Esophagus squamous epithelium (tissue), 5 donors: ENCODE measurements around the gene RANBP2. TPM values are rescaled to one million over a fixed set of nuclear protein-coding genes. Genes with fewer than 3 reads are reported as not detected.
"Not testable (repeated sequence)": the region's sequence is repeated elsewhere in the genome, so short reads cannot be mapped to it uniquely, and the experiment has no call there.

Experiments
- DNase-seq: peaks from one replicate; lab custom pipeline; 2025; lab: John Stamatoyannopoulos, UW
- H3K27ac ChIP-seq, 4 donors: fragments of 200-600 bp; sonication (generic); one replicate each; pipeline ENCODE4 v1.5.1; 2016 to 2019; ENCODE audit warnings: mild to moderate bottlenecking in 1 of 4
- H3K27me3 ChIP-seq, 4 donors: fragments of 200-600 bp; sonication (generic); 1 replicate in 3 of 4; 2 replicates in 1 of 4; pipeline versions ENCODE4 v1.5.1 to v1.6.0; 2017 to 2021; ENCODE audit warnings: antibody characterized with exemption in 1 of 4
- H3K36me3 ChIP-seq, 3 donors: fragments of 200-600 bp; sonication (generic); one replicate each; pipeline ENCODE4 v1.5.1; 2016 to 2019
- H3K4me1 ChIP-seq, 3 donors: fragments of 200-600 bp; sonication (generic); one replicate each; pipeline ENCODE4 v1.5.1; 2017 to 2019
- H3K4me3 ChIP-seq, 4 donors: fragments of 200-600 bp; sonication (generic); 1 replicate in 3 of 4; 2 replicates in 1 of 4; pipeline ENCODE4 v1.5.1; 2016 to 2019; ENCODE audit warnings: mild to moderate bottlenecking in 2 of 4, moderate library complexity in 1 of 4
- H3K9me3 ChIP-seq, 3 donors: fragments of 200-600 bp; sonication (generic); one replicate each; pipeline ENCODE4 v1.5.1; 2016 to 2019
- CTCF ChIP-seq, 6 experiments: fragments of 450-650 bp in 4 of 6; fragments of 200-600 bp in 2 of 6; sonication (generic) in 2 of 6; IDR thresholded peaks; one replicate each; pipeline ENCODE4 v1.5.1; 2016 to 2019; ENCODE audit warnings: antibody characterized with exemption in 6 of 6, mild to moderate bottlenecking in 4 of 6, moderate library complexity in 4 of 6
- POLR2A ChIP-seq, 4 donors: fragments of 450-650 bp; IDR thresholded peaks; one replicate each; pipeline ENCODE4 v1.6.1; 2017; ENCODE audit warnings: antibody characterized with exemption in 4 of 4, mild to moderate bottlenecking in 4 of 4, moderate library complexity in 3 of 4
- WGBS, 2 donors: methylation state at CpG; one replicate each; pipeline ENCODE4 v1.1.5; 2018; 5-methylcytosine and 5-hydroxymethylcytosine counted together
- intact Hi-C: fragments of 100-400 bp; cut with DNase I; formaldehyde crosslinking; loops from one replicate; pipeline ENCODE4 v1.15.0; 2022
- total RNA-seq, 4 donors: library from RNA; depleted of rRNA; stranded (reverse); fragments of >200 nt; gene quantifications; one replicate each; pipeline ENCODE4 v1.1.0, GENCODE V29; 2016
- donor health status: DM: yes; HTN: yes; CAD: no.

The RANBP2 gene
- 10 to 100 TPM; 36.8 to 69.6 (median 52.2) TPM for total RNA-seq

GRCh38 chr2:108719149-108720044 is at the start of gene RANBP2:
Gene RANBP2 (plus strand): TSS chr2:108719482. CDS start chr2:108719607, 125 bp downstream.
- DNase-seq = peak; percentile 66
- H3K27me3 ChIP-seq = no peaks in the 10 kb centered on the region
- peak within 1 kb of the TSS; percentile 97 to 99 (median 98) for H3K27ac ChIP-seq
- H3K4me1 ChIP-seq = peaks cover 0 to 38% (median 7%) of the 10 kb centered on the region in 3 donors
- H3K9me3 ChIP-seq = no peaks in the 10 kb centered on the region
- TF ChIP-seq CTCF (IDR thresholded peaks at IDR 0.05) = peak in 2 of 6 experiments; percentile 2 to 7
- peak in 3 of 4 donors; percentile 73 to 98 (median 94) for TF ChIP-seq POLR2A (IDR thresholded peaks at IDR 0.05)
- intact Hi-C loops = no loop called here
- no peaks in the 10 kb centered on the region for H3K36me3 ChIP-seq
- H3K4me3 ChIP-seq = peak within 1 kb of the TSS; percentile 81 to 100 (median 82)
- WGBS, 2 donors = 0 to 1% methylated on average over 15 to 23 of the region's 97 CpGs

GRCh38 chr2:108670282-108670681 is 49.0 kb upstream of the RANBP2 start:
- DNase-seq, intact Hi-C loops, H3K4me3 ChIP-seq, H3K27me3 ChIP-seq, H3K9me3 ChIP-seq, H3K27ac ChIP-seq, H3K4me1 ChIP-seq: not testable (repeated sequence)
- WGBS, 2 donors = 29% methylated on average over 1 of the region's 1 CpG; no CpG with 5 or more reads in 1 of the 2 donors
- peaks cover 0 to 20% (median 4%) of the 10 kb centered on the region in 3 donors for H3K36me3 ChIP-seq

GRCh38 chr2:108672200-108672805 is 47.0 kb upstream of the RANBP2 start:
- intact Hi-C loops, H3K27me3 ChIP-seq, H3K27ac ChIP-seq, H3K4me1 ChIP-seq, H3K9me3 ChIP-seq, H3K4me3 ChIP-seq, DNase-seq: not testable (repeated sequence)
- 66% methylated on average over 2 of the region's 6 CpGs; no CpG with 5 or more reads in 1 of the 2 donors for WGBS, 2 donors
- peaks cover 0 to 38% (median 4%) of the 10 kb centered on the region in 3 donors for H3K36me3 ChIP-seq

GRCh38 chr2:108676522-108676921 is 42.8 kb upstream of the RANBP2 start:
- DNase-seq, intact Hi-C loops, H3K9me3 ChIP-seq, H3K27ac ChIP-seq, H3K4me3 ChIP-seq, H3K27me3 ChIP-seq: not testable (repeated sequence)
- WGBS, 2 donors = no CpG with 5 or more reads among the region's 1 CpG
- H3K4me1 ChIP-seq = peaks cover 0 to 20% (median 0%) of the 10 kb centered on the region in 3 donors
- peaks cover 0 to 61% (median 4%) of the 10 kb centered on the region in 3 donors for H3K36me3 ChIP-seq

GRCh38 chr2:108677239-108677744 is 42.0 kb upstream of the RANBP2 start:
- H3K27ac ChIP-seq, intact Hi-C loops, H3K27me3 ChIP-seq, H3K4me3 ChIP-seq, H3K9me3 ChIP-seq, DNase-seq: not testable (repeated sequence)
- Histone ChIP-seq H3K36me3 (peaks cover 0 to 69% (median 4%) of the 10 kb centered on the region in 3 donors), H3K4me1 (peaks cover 0 to 20% (median 0%) of the 10 kb centered on the region in 3 donors)
- WGBS, 2 donors = 68 to 75% methylated on average over 4 of the region's 4 CpGs

GRCh38 chr2:108678198-108678651 is 41.1 kb upstream of the RANBP2 start:
- Histone ChIP-seq H3K4me1 (peaks cover 0 to 20% (median 0%) of the 10 kb centered on the region in 3 donors), H3K27ac (peak overlapping the region in 2 of 4 donors; percentile 29 to 51), H3K36me3 (peaks cover 0 to 74% (median 2%) of the 10 kb centered on the region in 3 donors)
- intact Hi-C loops, H3K9me3 ChIP-seq, H3K4me3 ChIP-seq, DNase-seq, H3K27me3 ChIP-seq: not testable (repeated sequence)
- 10 to 15% methylated on average over 4 of the region's 4 CpGs for WGBS, 2 donors

- H3K4me3 ChIP-seq, H3K27me3 ChIP-seq, H3K9me3 ChIP-seq, DNase-seq, H3K27ac ChIP-seq, intact Hi-C loops: not testable (repeated sequence)
- H3K4me1 ChIP-seq = peaks cover 0 to 20% (median 0%) of the 10 kb centered on the region in 3 donors
- WGBS, 2 donors = 50% methylated on average over 2 of the region's 2 CpGs; no CpG with 5 or more reads in 1 of the 2 donors
- H3K36me3 ChIP-seq = peaks cover 0 to 74% (median 0%) of the 10 kb centered on the region in 3 donors
Observed at GRCh38 chr2:108680805-108681204, 38.5 kb upstream of the RANBP2 start.

- H3K36me3 ChIP-seq = peaks cover 0 to 20% (median 0%) of the 10 kb centered on the region in 3 donors
- H3K27me3 ChIP-seq, H3K27ac ChIP-seq, H3K4me1 ChIP-seq, intact Hi-C loops, H3K4me3 ChIP-seq, DNase-seq, H3K9me3 ChIP-seq: not testable (repeated sequence)
- WGBS, 2 donors = 11 to 58% methylated on average over 1 to 7 of the region's 15 CpGs
Observed at GRCh38 chr2:108688818-108689756, 30.2 kb upstream of the RANBP2 start.

- DNase-seq, H3K4me3 ChIP-seq, H3K9me3 ChIP-seq, H3K27me3 ChIP-seq, intact Hi-C loops, H3K27ac ChIP-seq, H3K4me1 ChIP-seq: not testable (repeated sequence)
- no CpG with 5 or more reads among the region's 1 CpG for WGBS, 2 donors
- H3K36me3 ChIP-seq = peaks cover 0 to 13% (median 0%) of the 10 kb centered on the region in 3 donors
Observed at GRCh38 chr2:108690001-108690400, 29.3 kb upstream of the RANBP2 start.
